GM21423 (cell line): ENCODE data around the gene SLC38A4.
"Not testable (repeated sequence)": the region's sequence is repeated elsewhere in the genome, so short reads cannot be mapped to it uniquely, and the experiment has no call there.

Experiments
- ATAC-seq: cut with Tn5 transposase; IDR thresholded peaks from one replicate; pipeline ENCODE4 v1.9.1; 2021; ENCODE audit warnings: mild to moderate bottlenecking, moderate library complexity; ENCODE audit not compliant: unreplicated experiment

Gene SLC38A4

GRCh38 chr12:46825591-46826414 lies at the start of gene SLC38A4:
TSS of gene SLC38A4 (minus strand) at chr12:46825997. CDS start at chr12:46793071, 32,926 bp downstream.
- ATAC-seq: no peak

- ATAC-seq: no peak
Observed at GRCh38 chr12:46875095-46875494, 49.3 kb upstream of the SLC38A4 start.

GRCh38 chr12:46874642-46875041 lies 48.8 kb upstream of the SLC38A4 start:
- ATAC-seq: no peak

GRCh38 chr12:46872135-46872534 lies 46.3 kb upstream of the SLC38A4 start:
- ATAC-seq: no peak

- ATAC-seq: no peak
Observed at GRCh38 chr12:46865311-46865710, 39.5 kb upstream of the SLC38A4 start.

GRCh38 chr12:46858368-46858767 lies 32.6 kb upstream of the SLC38A4 start:
- ATAC-seq: no peak

- no peak for ATAC-seq
Observed at GRCh38 chr12:46857486-46857885, 31.7 kb upstream of the SLC38A4 start.

GRCh38 chr12:46855760-46856159 lies 30.0 kb upstream of the SLC38A4 start:
- ATAC-seq: no peak

- ATAC-seq: not testable (repeated sequence)
Observed at GRCh38 chr12:46854188-46854587, 28.4 kb upstream of the SLC38A4 start.

GRCh38 chr12:46848792-46849191 lies 23.0 kb upstream of the SLC38A4 start:
- ATAC-seq: not testable (repeated sequence)

- no peak for ATAC-seq
Observed at GRCh38 chr12:46847001-46847400, 21.2 kb upstream of the SLC38A4 start.

GRCh38 chr12:46843811-46844210 lies 18.0 kb upstream of the SLC38A4 start:
- ATAC-seq: no peak

- ATAC-seq: no peak
Observed at GRCh38 chr12:46841891-46842290, 16.1 kb upstream of the SLC38A4 start.

GRCh38 chr12:46839964-46840363 lies 14.2 kb upstream of the SLC38A4 start:
- ATAC-seq: no peak

GRCh38 chr12:46839232-46839631 lies 13.4 kb upstream of the SLC38A4 start:
- no peak for ATAC-seq

- ATAC-seq: no peak
Observed at GRCh38 chr12:46835785-46836184, 10.0 kb upstream of the SLC38A4 start.

GRCh38 chr12:46832130-46832704 lies 6.4 kb upstream of the SLC38A4 start:
- no peak for ATAC-seq

GRCh38 chr12:46831335-46832129 lies 5.7 kb upstream of the SLC38A4 start:
- no peak for ATAC-seq

GRCh38 chr12:46830731-46831334 lies 5.0 kb upstream of the SLC38A4 start:
- no peak for ATAC-seq

GRCh38 chr12:46824709-46825108 lies 1.1 kb downstream of the SLC38A4 start:
- ATAC-seq: no peak

GRCh38 chr12:46818642-46819041 lies 7.2 kb downstream of the SLC38A4 start:
- no peak for ATAC-seq
